IMR-90 (cell line): ENCODE data around the gene COL25A1.

ENCODE experiments used
- BHLHE40 ChIP-seq: fragments of 150-350 bp; IDR thresholded peaks from 2 replicates; pipeline ENCODE4 v1.6.1; 2016; ENCODE audit warnings: mild to moderate bottlenecking, low read depth, low read length
- CEBPB ChIP-seq: IDR thresholded peaks from 2 replicates; pipeline ENCODE4 v1.6.1; 2012; ENCODE audit warnings: low read depth, low read length, improper control_type of control experiment
- MAZ ChIP-seq: IDR thresholded peaks from 2 replicates; pipeline ENCODE4 v1.6.1; 2012; ENCODE audit warnings: low read depth, mild to moderate bottlenecking, low read length, improper control_type of control experiment, moderate library complexity, borderline replicate concordance
- MXI1 ChIP-seq: IDR thresholded peaks from 2 replicates; pipeline ENCODE4 v1.6.1; 2012; ENCODE audit warnings: low read depth, mild to moderate bottlenecking, low read length, moderate library complexity, borderline replicate concordance
- NFE2L2 ChIP-seq: fragments of 150-350 bp; IDR thresholded peaks from 2 replicates; pipeline ENCODE4 v1.6.1; 2016; ENCODE audit warnings: low read depth, mild to moderate bottlenecking, low read length
- POLR2A ChIP-seq: IDR thresholded peaks from 2 replicates; pipeline ENCODE4 v1.6.1; 2012; ENCODE audit warnings: mild to moderate bottlenecking, low read depth, low read length
- RAD21 ChIP-seq: IDR thresholded peaks from 2 replicates; pipeline ENCODE4 v1.6.1; 2012; ENCODE audit warnings: low read length, improper control_type of control experiment
- RCOR1 ChIP-seq: IDR thresholded peaks from 2 replicates; pipeline ENCODE4 v1.6.1; 2012; ENCODE audit warnings: mild to moderate bottlenecking, low read length, improper control_type of control experiment; ENCODE audit not compliant: insufficient replicate concordance
- RFX5 ChIP-seq: IDR thresholded peaks from 2 replicates; pipeline ENCODE4 v1.8.0; 2012; ENCODE audit warnings: low read depth, mild to moderate bottlenecking, low read length, moderate library complexity
- SMC3 ChIP-seq: fragments of 150-350 bp; IDR thresholded peaks from 2 replicates; pipeline ENCODE4 v1.6.1; 2016; ENCODE audit warnings: low read depth, mild to moderate bottlenecking, antibody characterized with exemption, low read length, moderate library complexity
- TF ChIP-seq, protein P1 (sequence below): conservative IDR thresholded peaks from 2 replicates; pipeline ENCODE4 v1.5.1; 2012; ENCODE audit warnings: mild to moderate bottlenecking, low read depth, low read length, improper control_type of control experiment
- TF ChIP-seq, protein P2 (sequence below): fragments of 150-350 bp; IDR thresholded peaks from 2 replicates; pipeline ENCODE4 v1.6.1; 2016; ENCODE audit warnings: low read depth, mild to moderate bottlenecking, low read length, moderate library complexity, borderline replicate concordance
- TF ChIP-seq, protein P3 (sequence below): fragments of 150-350 bp; IDR thresholded peaks from 2 replicates; pipeline ENCODE4 v1.6.1; 2017; ENCODE audit warnings: mild to moderate bottlenecking, antibody characterized with exemption, low read length, low read depth

DNA sequence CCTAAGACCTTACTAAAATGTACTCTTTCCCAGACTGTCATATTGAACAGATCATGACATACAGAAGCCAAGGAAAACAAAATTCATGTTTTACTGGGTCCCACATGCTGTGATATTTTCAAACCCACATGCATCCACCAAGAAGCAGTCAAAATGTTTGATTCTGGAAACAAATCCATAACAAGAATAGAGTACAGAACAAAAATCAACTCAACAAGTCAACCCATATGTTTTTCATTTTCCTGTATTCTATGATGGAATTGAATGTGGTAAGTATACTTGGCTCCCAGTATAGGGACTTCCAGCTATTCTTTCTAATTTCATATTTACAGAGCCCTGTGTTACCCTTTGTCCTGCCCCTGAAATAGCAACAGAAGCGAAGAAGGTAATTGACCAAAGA, 106.8 kb downstream of the COL25A1 start:
- TF ChIP-seq, protein P1, sequence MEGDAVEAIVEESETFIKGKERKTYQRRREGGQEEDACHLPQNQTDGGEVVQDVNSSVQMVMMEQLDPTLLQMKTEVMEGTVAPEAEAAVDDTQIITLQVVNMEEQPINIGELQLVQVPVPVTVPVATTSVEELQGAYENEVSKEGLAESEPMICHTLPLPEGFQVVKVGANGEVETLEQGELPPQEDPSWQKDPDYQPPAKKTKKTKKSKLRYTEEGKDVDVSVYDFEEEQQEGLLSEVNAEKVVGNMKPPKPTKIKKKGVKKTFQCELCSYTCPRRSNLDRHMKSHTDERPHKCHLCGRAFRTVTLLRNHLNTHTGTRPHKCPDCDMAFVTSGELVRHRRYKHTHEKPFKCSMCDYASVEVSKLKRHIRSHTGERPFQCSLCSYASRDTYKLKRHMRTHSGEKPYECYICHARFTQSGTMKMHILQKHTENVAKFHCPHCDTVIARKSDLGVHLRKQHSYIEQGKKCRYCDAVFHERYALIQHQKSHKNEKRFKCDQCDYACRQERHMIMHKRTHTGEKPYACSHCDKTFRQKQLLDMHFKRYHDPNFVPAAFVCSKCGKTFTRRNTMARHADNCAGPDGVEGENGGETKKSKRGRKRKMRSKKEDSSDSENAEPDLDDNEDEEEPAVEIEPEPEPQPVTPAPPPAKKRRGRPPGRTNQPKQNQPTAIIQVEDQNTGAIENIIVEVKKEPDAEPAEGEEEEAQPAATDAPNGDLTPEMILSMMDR = no peak
- TF ChIP-seq RAD21 (no peak), POLR2A (no peak), MAZ (no peak), BHLHE40 (no peak), CEBPB (no peak), RFX5 (no peak), RCOR1 (no peak), SMC3 (no peak), NFE2L2 (no peak), MXI1 (no peak)
- TF ChIP-seq, protein P2, sequence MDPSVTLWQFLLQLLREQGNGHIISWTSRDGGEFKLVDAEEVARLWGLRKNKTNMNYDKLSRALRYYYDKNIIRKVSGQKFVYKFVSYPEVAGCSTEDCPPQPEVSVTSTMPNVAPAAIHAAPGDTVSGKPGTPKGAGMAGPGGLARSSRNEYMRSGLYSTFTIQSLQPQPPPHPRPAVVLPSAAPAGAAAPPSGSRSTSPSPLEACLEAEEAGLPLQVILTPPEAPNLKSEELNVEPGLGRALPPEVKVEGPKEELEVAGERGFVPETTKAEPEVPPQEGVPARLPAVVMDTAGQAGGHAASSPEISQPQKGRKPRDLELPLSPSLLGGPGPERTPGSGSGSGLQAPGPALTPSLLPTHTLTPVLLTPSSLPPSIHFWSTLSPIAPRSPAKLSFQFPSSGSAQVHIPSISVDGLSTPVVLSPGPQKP = no peak
- TF ChIP-seq, protein P3, sequence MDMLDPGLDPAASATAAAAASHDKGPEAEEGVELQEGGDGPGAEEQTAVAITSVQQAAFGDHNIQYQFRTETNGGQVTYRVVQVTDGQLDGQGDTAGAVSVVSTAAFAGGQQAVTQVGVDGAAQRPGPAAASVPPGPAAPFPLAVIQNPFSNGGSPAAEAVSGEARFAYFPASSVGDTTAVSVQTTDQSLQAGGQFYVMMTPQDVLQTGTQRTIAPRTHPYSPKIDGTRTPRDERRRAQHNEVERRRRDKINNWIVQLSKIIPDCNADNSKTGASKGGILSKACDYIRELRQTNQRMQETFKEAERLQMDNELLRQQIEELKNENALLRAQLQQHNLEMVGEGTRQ = no peak
